ENCODE measurements around the gene TBXAS1.

GRCh38 chr7:139913845-139914135 is 84.7 kb downstream of the TBXAS1 start:
- TF ChIP-seq CTCF (IDR thresholded peaks at IDR 0.05; ENCODE audit: low read depth, low read length, poor library complexity, severe bottlenecking) (no peak), EZH2phosphoT487 (IDR thresholded peaks at IDR 0.05; ENCODE audit: borderline replicate concordance, low read length) (no peak)

Data from DOHH2 (cell line).